RWPE1 (cell line): ENCODE measurements around the gene SHBG.

ENCODE experiments used
- CTCF ChIA-PET: fragments of 350-600 bp; sonication (Branson Sonifier 250); formaldehyde crosslinking; extraction: SDS; loops from one replicate; lab custom pipeline; 2021; lab: Yijun Ruan, JAX
- POLR2A ChIA-PET: fragments of 400-600 bp; formaldehyde crosslinking; extraction: SDS; loops from one replicate; lab custom pipeline; 2020; ENCODE audit warnings: antibody characterized with exemption; ENCODE audit not compliant: low non-redundant PET; lab: Yijun Ruan, JAX
- DNase-seq: peaks from one replicate; pipeline ENCODE4 v3.0.0; 2012; ENCODE audit warnings: low spot score
- H3K27ac ChIP-seq: fragments of 450-650 bp; 2 replicates; pipeline ENCODE4 v1.5.1; 2017
- CTCF ChIP-seq: fragments of 450-650 bp; conservative IDR thresholded peaks from 2 replicates; pipeline ENCODE4 v1.5.1; 2017; ENCODE audit warnings: low read depth, mild to moderate bottlenecking

The SHBG gene

GRCh38 chr17:7586673-7587419, 43.1 kb upstream of the SHBG start:
- ChIA-PET CTCF (interaction anchor here (0.6 to 1.5 kb wide), 5 partner anchors 11 to 1463 kb away, joined by 3 to 4 read pairs (median 3); no protein-coding TSS in a partner anchor), POLR2A (interaction anchor here (0.5 to 1.2 kb wide), 5 partner anchors 10 to 232 kb away, joined by 3 to 9 read pairs (median 3); no protein-coding TSS in a partner anchor)
- no peak for DNase-seq
- peak overlapping the region; percentile 100 for H3K27ac ChIP-seq
- TF ChIP-seq CTCF: peak; percentile 41

GRCh38 chr17:7587420-7588151, 42.3 kb upstream of the SHBG start:
- ChIA-PET POLR2A (interaction anchor here (0.5 to 1.2 kb wide), 5 partner anchors 10 to 233 kb away, joined by 3 to 9 read pairs (median 3); no protein-coding TSS in a partner anchor), CTCF (interaction anchor here (0.6 to 1.5 kb wide), 5 partner anchors 12 to 1464 kb away, joined by 3 to 4 read pairs (median 3); no protein-coding TSS in a partner anchor)
- H3K27ac ChIP-seq: peak overlapping the region; percentile 100
- peak; percentile 85 for DNase-seq
- no peak for TF ChIP-seq CTCF

- ChIA-PET POLR2A (interaction anchor here (0.6 to 3.1 kb wide), 7 partner anchors 9 to 238 kb away, joined by 4 to 28 read pairs (median 5); partner anchors contain the start of genes CD68, TP53 and WRAP53), CTCF (interaction anchor here (0.5 to 2.0 kb wide), 9 partner anchors 9 to 351 kb away, joined by 3 to 21 read pairs (median 3); partner anchors contain the start of gene CD68)
- H3K27ac ChIP-seq: peak overlapping the region; percentile 100
- TF ChIP-seq CTCF: no peak
- DNase-seq: peak; percentile 53
Measured at GRCh38 chr17:7588553-7589203, 41.3 kb upstream of the SHBG start.

- TF ChIP-seq CTCF: peak; percentile 90
- H3K27ac ChIP-seq: peak overlapping the region; percentile 100
- DNase-seq: peak; percentile 71
- ChIA-PET POLR2A (interaction anchor here (0.5 to 3.1 kb wide), 9 partner anchors 10 to 238 kb away, joined by 3 to 28 read pairs (median 5); partner anchors contain the start of genes CD68, TP53 and WRAP53), CTCF (interaction anchor here (0.5 to 2.0 kb wide), 12 partner anchors 10 to 351 kb away, joined by 3 to 21 read pairs (median 4); partner anchors contain the start of genes CD68 and PHF23)
Measured at GRCh38 chr17:7589204-7589868, 40.6 kb upstream of the SHBG start.

- peak; percentile 88 for DNase-seq
- POLR2A ChIA-PET: interaction anchor here (1.0 to 3.1 kb wide), 6 partner anchors 10 to 239 kb away, joined by 3 to 28 read pairs (median 5); partner anchors contain the start of genes CD68 and WRAP53
Measured at GRCh38 chr17:7589891-7590691, 39.8 kb upstream of the SHBG start, which contains the start of gene SOX15. TSS of gene SOX15 (minus strand) at chr17:7590094. CDS start at chr17:7589676, 418 bp downstream.

More at GRCh38 chr17:7589891-7590691, 39.8 kb upstream of the SHBG start, which contains the start of gene SOX15:
- no peak for TF ChIP-seq CTCF
- CTCF ChIA-PET: interaction anchor here (0.6 to 2.0 kb wide), 9 partner anchors 10 to 351 kb away, joined by 3 to 21 read pairs (median 5); partner anchors contain the start of genes CD68 and PHF23
- peak within 1 kb of the TSS; percentile 100 for H3K27ac ChIP-seq
